Lung (tissue), 12 donors: Measurements from ENCODE around the gene VPS72. TPM values are rescaled to one million over a fixed set of nuclear protein-coding genes. Genes with fewer than 3 reads are reported as not detected.

Experiments
- ATAC-seq: fragments of 200-7000 bp; cut with Tn5 transposase; one replicate; pipeline ENCODE4 v1.9.1; 2020; ENCODE audit warnings: moderate number of reproducible peaks; ENCODE audit not compliant: insufficient read depth, low FRiP score
- DNase-seq, 3 donors: peaks; one replicate each; pipeline ENCODE4 v3.0.0-alpha.2; 2013 to 2017
- H3K27ac ChIP-seq, 2 donors: one replicate each; pipeline ENCODE4 v1.5.1; 2013; ENCODE audit warnings: mild to moderate bottlenecking in 2 of 2, moderate library complexity in 2 of 2, control low read depth in 1 of 2, inconsistent platforms in 1 of 2, low read depth in 1 of 2, low read length in 1 of 2
- H3K27me3 ChIP-seq, 3 donors: one replicate each; pipeline ENCODE4 v1.5.1; 2013; ENCODE audit warnings: low read length in 2 of 3; ENCODE audit not compliant: control insufficient read depth in 3 of 3, insufficient read depth in 3 of 3
- H3K36me3 ChIP-seq, 4 donors: one replicate each; pipeline ENCODE4 v1.5.1; 2013; ENCODE audit warnings: low read length in 4 of 4, mild to moderate bottlenecking in 1 of 4, moderate library complexity in 1 of 4; ENCODE audit not compliant: control insufficient read depth in 4 of 4, insufficient read depth in 4 of 4
- H3K4me1 ChIP-seq, 5 donors: one replicate each; pipeline ENCODE4 v1.5.1; 2013; ENCODE audit warnings: low read length in 5 of 5, mild to moderate bottlenecking in 2 of 5, moderate library complexity in 1 of 5; ENCODE audit not compliant: control insufficient read depth in 5 of 5, insufficient read depth in 5 of 5
- H3K4me3 ChIP-seq: one replicate; pipeline ENCODE4 v1.5.1; 2013; ENCODE audit warnings: mild to moderate bottlenecking, control low read depth, moderate library complexity
- H3K9ac ChIP-seq, 2 donors: one replicate each; pipeline ENCODE4 v1.5.1; 2013; ENCODE audit warnings: low read length in 2 of 2, control low read depth in 1 of 2; ENCODE audit not compliant: insufficient read depth in 1 of 2
- H3K9me3 ChIP-seq, 4 donors: one replicate each; pipeline ENCODE4 v1.5.1; 2013; ENCODE audit warnings: low read length in 3 of 4, mild to moderate bottlenecking in 1 of 4, moderate library complexity in 1 of 4; ENCODE audit not compliant: control insufficient read depth in 4 of 4, insufficient read depth in 3 of 4
- CTCF ChIP-seq: IDR thresholded peaks from 2 replicates; pipeline ENCODE4 v1.5.1; 2012; ENCODE audit warnings: mild to moderate bottlenecking; ENCODE audit errors: control extremely low read depth, extremely low read depth
- WGBS, 2 donors: extraction: QIAGEN DNeasy Blood & Tissue Kit; methylation state at CpG; one replicate each; pipeline ENCODE4 v1.1.7; 2013; 5-methylcytosine and 5-hydroxymethylcytosine counted together
- polyA plus RNA-seq, 2 donors: library from polyadenylated mRNA; stranded (reverse); fragments of 200-250 nt; gene quantifications; one replicate each; pipeline ENCODE4 v1.2.1, GENCODE V29; 2013
- total RNA-seq, 2 donors: library from RNA; depleted of rRNA in 1 of 2; stranded (reverse); fragments of >200 nt in 1 of 2; gene quantifications; one replicate each; pipeline ENCODE4 v1.2.1, GENCODE V29; 2014 to 2021
- donor health status: control.
- donor health status: control.
- donor health status: Bipolar disorder and iron deficiency.
- donor health status: healthy.
- donor health status: DM: yes; HTN: yes; CAD: no.

Gene VPS72
- total and polyA plus RNA-seq, 4 donors = 28.6 to 39.1 (median 30.8) TPM

GRCh38 chr1:151130987-151131586 lies 58.9 kb downstream of the VPS72 start:
- H3K27ac ChIP-seq = peak overlapping the region; percentile 32 to 75
- DNase-seq (peak; percentile 88 to 95 (median 91)), ATAC-seq (peak; percentile 93)
- H3K27me3 ChIP-seq = no peaks in the 10 kb centered on the region
- H3K9ac ChIP-seq = peak overlapping the region in 1 of 2 donors; percentile 77
- H3K4me1 ChIP-seq = peaks cover 0 to 21% (median 0%) of the 10 kb centered on the region in 5 donors
- peak overlapping the region; percentile 11 for H3K4me3 ChIP-seq
- H3K36me3 ChIP-seq = peaks cover 0 to 22% (median 6%) of the 10 kb centered on the region in 4 donors
- H3K9me3 ChIP-seq = no peaks in the 10 kb centered on the region
- WGBS, 2 donors = 4 to 8% methylated on average over 45 of the region's 45 CpGs
- no peak for TF ChIP-seq CTCF

- no peaks in the 10 kb centered on the region for H3K27me3 ChIP-seq
- no peak for TF ChIP-seq CTCF
- peaks cover 0 to 21% (median 0%) of the 10 kb centered on the region in 5 donors for H3K4me1 ChIP-seq
- no peak overlapping the region for H3K27ac ChIP-seq
- WGBS, 2 donors = 79 to 88% methylated on average over 6 of the region's 6 CpGs
- no peak overlapping the region for H3K9ac ChIP-seq
- no peak overlapping the region for H3K4me3 ChIP-seq
- no peaks in the 10 kb centered on the region for H3K9me3 ChIP-seq
- DNase-seq (no peak), ATAC-seq (no peak)
- H3K36me3 ChIP-seq = peaks cover 0 to 3% (median under 1%) of the 10 kb centered on the region in 4 donors
Measured at GRCh38 chr1:151128800-151129199, 61.2 kb downstream of the VPS72 start.

Other genes with a start within 250 kb of the VPS72 start
- gene CERS2, start 215.4 kb downstream of the VPS72 start, total RNA-seq = 100 to 1,000 TPM; 194 to 237 TPM
- gene CERS2, start 215.4 kb downstream of the VPS72 start, polyA plus RNA-seq = 100 to 1,000 TPM; 155 to 308 TPM
- 1 to 10 TPM in 1 of 2 donors, under 1 TPM in 1; 0.68 to 1.0 TPM for gene ANXA9, start 207.9 kb downstream of the VPS72 start, total RNA-seq
- gene ANXA9, start 207.9 kb downstream of the VPS72 start, polyA plus RNA-seq = 1 to 10 TPM in 1 of 2 donors, under 1 TPM in 1; 0.37 to 1.3 TPM
- gene MINDY1, start 183.3 kb downstream of the VPS72 start, total RNA-seq = 10 to 100 TPM; 23.4 to 31.0 TPM
- 10 to 100 TPM in 1 of 2 donors, 1 to 10 TPM in 1; 7.8 to 10.1 TPM for gene MINDY1, start 183.3 kb downstream of the VPS72 start, polyA plus RNA-seq
- 10 to 100 TPM; 12.9 to 20.6 TPM for gene PRUNE1, start 181.7 kb downstream of the VPS72 start, total RNA-seq
- 10 to 100 TPM in 1 of 2 donors, 1 to 10 TPM in 1; 8.7 to 12.5 TPM for gene PRUNE1, start 181.7 kb downstream of the VPS72 start, polyA plus RNA-seq
- gene BNIPL, start 153.6 kb downstream of the VPS72 start, total RNA-seq = 1 to 10 TPM; 2.8 to 8.6 TPM
- gene BNIPL, start 153.6 kb downstream of the VPS72 start, polyA plus RNA-seq = 10 to 100 TPM in 1 of 2 donors, 1 to 10 TPM in 1; 1.9 to 12.2 TPM
- gene C1orf56, start 142.4 kb downstream of the VPS72 start, total RNA-seq = 1 to 10 TPM; 4.3 to 4.9 TPM
- 1 to 10 TPM; 2.3 to 3.5 TPM for gene C1orf56, start 142.4 kb downstream of the VPS72 start, polyA plus RNA-seq
- 100 to 1,000 TPM in 1 of 2 donors, 10 to 100 TPM in 1; 87.7 to 103 TPM for gene CDC42SE1, start 130.6 kb downstream of the VPS72 start, total RNA-seq
- gene CDC42SE1, start 130.6 kb downstream of the VPS72 start, polyA plus RNA-seq = 100 to 1,000 TPM in 1 of 2 donors, 10 to 100 TPM in 1; 38.4 to 147 TPM
- gene MLLT11, start 129.8 kb downstream of the VPS72 start, total RNA-seq = 1 to 10 TPM; 1.2 to 1.3 TPM
- 1 to 10 TPM in 1 of 2 donors, under 1 TPM in 1; 0.96 to 1.4 TPM for gene MLLT11, start 129.8 kb downstream of the VPS72 start, polyA plus RNA-seq
- 10 to 100 TPM; 10.5 to 16.0 TPM for gene GABPB2, start 119.4 kb downstream of the VPS72 start, total RNA-seq
- gene GABPB2, start 119.4 kb downstream of the VPS72 start, polyA plus RNA-seq = 1 to 10 TPM; 4.4 to 5.2 TPM
- 1 to 10 TPM; 6.4 to 9.8 TPM for gene SEMA6C, start 43.6 kb downstream of the VPS72 start, total RNA-seq
- gene SEMA6C, start 43.6 kb downstream of the VPS72 start, polyA plus RNA-seq = 1 to 10 TPM; 6.3 to 6.7 TPM
- 10 to 100 TPM in 1 of 2 donors, 1 to 10 TPM in 1; 3.4 to 11.3 TPM for gene TNFAIP8L2, start 33.5 kb downstream of the VPS72 start, total RNA-seq
- 10 to 100 TPM; 26.6 to 31.8 TPM for gene TNFAIP8L2, start 33.5 kb downstream of the VPS72 start, polyA plus RNA-seq
- gene LYSMD1, start 24.3 kb downstream of the VPS72 start, total RNA-seq = 10 to 100 TPM in 1 of 2 donors, 1 to 10 TPM in 1; 4.9 to 12.7 TPM
- 1 to 10 TPM; 5.1 to 5.3 TPM for gene LYSMD1, start 24.3 kb downstream of the VPS72 start, polyA plus RNA-seq
- gene SCNM1, start 24.1 kb downstream of the VPS72 start, total RNA-seq = 10 to 100 TPM; 30.0 to 31.3 TPM
- gene SCNM1, start 24.1 kb downstream of the VPS72 start, polyA plus RNA-seq = 10 to 100 TPM; 50.7 to 73.8 TPM
- under 1 TPM in 1 of 2 donors, not detected in 1; 0.83 TPM for gene TMOD4, start 14.2 kb downstream of the VPS72 start, total RNA-seq
- gene TMOD4, start 14.2 kb downstream of the VPS72 start, polyA plus RNA-seq = under 1 TPM; 0.18 to 0.31 TPM
- gene PIP5K1A, start 8.4 kb upstream of the VPS72 start, total RNA-seq = 100 to 1,000 TPM in 1 of 2 donors, 10 to 100 TPM in 1; 47.6 to 120 TPM
- 10 to 100 TPM; 21.7 to 27.4 TPM for gene PIP5K1A, start 8.4 kb upstream of the VPS72 start, polyA plus RNA-seq
- 100 to 1,000 TPM in 1 of 2 donors, 10 to 100 TPM in 1; 96.9 to 147 TPM for gene PSMD4, start 64.5 kb upstream of the VPS72 start, total RNA-seq
- gene PSMD4, start 64.5 kb upstream of the VPS72 start, polyA plus RNA-seq = 100 to 1,000 TPM; 209 to 212 TPM
- gene ZNF687, start 92.1 kb upstream of the VPS72 start, total RNA-seq = 10 to 100 TPM; 14.0 to 31.2 TPM
- 10 to 100 TPM in 1 of 2 donors, 1 to 10 TPM in 1; 9.6 to 13.7 TPM for gene ZNF687, start 92.1 kb upstream of the VPS72 start, polyA plus RNA-seq
- gene PI4KB, start 137.2 kb upstream of the VPS72 start, total RNA-seq = 10 to 100 TPM; 48.3 to 65.2 TPM
- 10 to 100 TPM; 25.0 to 42.3 TPM for gene PI4KB, start 137.2 kb upstream of the VPS72 start, polyA plus RNA-seq
- 10 to 100 TPM; 40.2 to 40.3 TPM for gene RFX5, start 157.1 kb upstream of the VPS72 start, total RNA-seq
- 10 to 100 TPM; 16.6 to 29.0 TPM for gene RFX5, start 157.1 kb upstream of the VPS72 start, polyA plus RNA-seq
- 100 to 1,000 TPM; 195 to 282 TPM for gene SELENBP1, start 182.5 kb upstream of the VPS72 start, total RNA-seq
- gene SELENBP1, start 182.5 kb upstream of the VPS72 start, polyA plus RNA-seq = 100 to 1,000 TPM in 1 of 2 donors, 10 to 100 TPM in 1; 84.1 to 177 TPM
- gene PSMB4, start 209.4 kb upstream of the VPS72 start, total RNA-seq = 100 to 1,000 TPM; 123 to 247 TPM
- 100 to 1,000 TPM; 373 to 452 TPM for gene PSMB4, start 209.4 kb upstream of the VPS72 start, polyA plus RNA-seq